IPS DF 4.7 (cell line): ENCODE data around the gene SARDH.

Experiments used
- DNase-seq: peaks from one replicate; pipeline ENCODE4 v3.0.0-alpha.2; 2013; ENCODE audit warnings: low spot score; ENCODE audit errors: extremely low read depth

SARDH gene

GRCh38 chr9:133704711-133705181, 33.4 kb downstream of the SARDH start:
- no peak for DNase-seq

DNA sequence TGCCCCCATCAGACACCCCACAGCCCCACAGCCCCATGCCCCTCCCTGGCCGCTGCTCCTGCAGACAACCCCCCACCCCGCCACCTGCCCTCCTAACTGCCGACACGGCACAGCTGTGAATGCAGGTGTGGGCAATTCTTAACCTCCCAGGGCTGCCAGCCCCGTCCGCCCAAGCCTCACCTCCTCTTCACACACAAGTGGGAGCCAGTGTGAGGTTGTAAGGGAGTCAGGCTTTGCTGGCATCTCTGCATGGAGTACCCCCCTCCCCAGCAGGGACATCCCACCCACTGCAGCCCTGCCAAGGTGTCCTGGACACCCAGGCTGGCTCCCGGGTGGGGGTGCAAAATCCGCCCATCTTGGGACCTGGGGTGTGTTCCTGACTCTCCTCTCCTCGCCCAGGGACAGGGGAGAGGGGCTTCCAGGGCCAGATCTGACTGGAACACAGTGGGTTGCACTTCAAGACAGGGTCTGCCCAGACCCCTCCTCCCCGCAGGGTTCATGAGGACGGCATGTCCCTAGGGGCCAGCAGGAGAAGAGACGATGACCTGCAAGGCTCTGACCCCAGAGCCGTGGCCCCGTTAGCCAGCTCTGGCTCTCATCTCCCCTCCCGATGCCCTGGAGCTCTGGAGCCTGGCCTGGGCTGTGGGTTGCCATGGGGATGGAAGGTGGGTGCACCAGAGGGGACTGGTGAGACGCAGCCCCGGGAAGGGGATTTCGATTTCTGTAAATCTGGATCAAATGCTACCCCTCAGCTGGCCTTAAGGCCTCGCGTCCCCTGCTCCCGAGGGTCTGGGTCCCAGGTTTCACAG, 34.4 kb downstream of the SARDH start:
- no peak for DNase-seq

GRCh38 chr9:133702798-133703590, 35.2 kb downstream of the SARDH start:
- no peak for DNase-seq

DNA sequence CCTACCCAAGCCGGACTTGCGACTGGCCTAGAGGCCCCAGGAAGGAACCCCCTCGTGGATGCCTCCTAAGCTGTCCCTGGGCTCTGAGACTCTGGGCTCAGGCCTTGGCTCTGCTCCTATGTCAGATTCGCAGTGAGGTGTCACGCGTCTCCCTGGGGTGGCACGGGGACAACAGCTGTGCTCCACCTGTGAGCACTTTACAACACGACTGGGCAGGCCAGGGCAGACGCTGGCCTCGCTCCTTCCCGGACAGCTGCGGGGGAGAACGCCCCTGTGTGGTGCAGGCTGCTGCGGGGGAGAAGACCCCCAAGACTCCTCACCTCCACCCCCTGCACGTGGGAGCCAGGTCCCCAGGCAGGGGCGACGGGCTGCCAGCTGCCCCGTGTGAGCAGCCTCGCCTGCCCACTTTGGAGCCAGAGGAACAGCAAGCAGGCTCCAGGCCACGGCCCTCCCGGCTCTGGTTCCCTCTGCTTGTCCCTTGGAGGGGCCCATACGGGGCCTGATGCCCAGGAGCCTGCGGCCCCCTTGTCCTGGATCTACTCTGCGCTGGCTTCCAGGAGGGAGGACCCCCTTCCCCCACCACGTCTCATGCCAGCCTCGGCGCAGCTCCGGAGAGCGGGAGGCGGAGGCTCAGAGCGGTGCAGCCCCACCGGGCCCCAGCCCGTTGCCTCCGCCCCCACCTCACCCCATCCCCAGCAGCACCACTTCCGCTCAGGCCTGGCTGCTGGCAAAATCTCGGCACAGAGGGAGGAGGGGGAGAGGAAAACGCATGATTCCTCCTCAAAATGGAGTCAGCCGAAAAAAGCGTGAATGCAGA, 36.0 kb downstream of the SARDH start:
- DNase-seq, result no peak

- DNase-seq, result no peak
Measured at GRCh38 chr9:133701321-133701980, 36.7 kb downstream of the SARDH start.

DNA sequence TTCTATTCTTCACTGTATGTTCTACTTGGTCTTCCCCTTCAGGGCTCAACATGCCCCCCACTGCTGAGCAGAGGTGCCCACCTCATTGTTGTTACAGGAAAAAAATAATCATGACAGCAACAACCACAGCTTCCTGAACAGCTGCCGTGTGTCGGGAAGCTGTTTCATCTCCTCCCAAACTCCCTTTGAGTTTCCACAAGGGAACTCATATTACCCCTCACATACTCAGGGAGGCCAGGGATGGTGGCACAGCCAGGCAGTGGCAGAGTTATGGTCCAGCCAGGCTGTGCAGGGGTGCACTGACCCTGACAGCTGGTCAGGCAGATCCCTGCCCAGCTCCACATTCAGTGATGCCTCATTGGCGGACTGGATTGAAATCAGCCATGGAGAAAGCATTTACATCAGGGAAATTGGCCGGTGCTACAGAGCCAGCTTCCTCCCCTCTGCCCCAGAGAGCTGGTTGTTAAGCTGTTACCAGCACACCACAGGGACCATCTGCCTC, 37.3 kb downstream of the SARDH start:
- no peak for DNase-seq

DNA sequence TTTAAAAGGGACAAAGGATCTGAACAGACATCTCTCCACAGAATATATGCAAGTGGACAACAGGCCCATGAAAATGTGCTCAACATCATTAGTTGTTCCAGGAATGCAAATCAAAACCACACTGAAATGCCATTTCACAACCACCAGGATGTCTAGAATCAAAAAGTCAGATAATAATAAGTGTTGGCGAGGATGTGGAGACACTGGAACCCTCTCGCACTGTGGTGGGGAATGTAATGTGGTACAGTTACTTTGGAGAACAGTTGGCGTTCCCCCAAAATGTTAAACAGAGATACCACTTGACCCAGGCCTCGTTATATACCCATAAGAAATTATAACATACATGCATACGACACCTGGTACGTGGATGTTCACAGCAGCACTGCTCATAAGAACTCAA, 38.6 kb downstream of the SARDH start:
- no peak for DNase-seq

DNA sequence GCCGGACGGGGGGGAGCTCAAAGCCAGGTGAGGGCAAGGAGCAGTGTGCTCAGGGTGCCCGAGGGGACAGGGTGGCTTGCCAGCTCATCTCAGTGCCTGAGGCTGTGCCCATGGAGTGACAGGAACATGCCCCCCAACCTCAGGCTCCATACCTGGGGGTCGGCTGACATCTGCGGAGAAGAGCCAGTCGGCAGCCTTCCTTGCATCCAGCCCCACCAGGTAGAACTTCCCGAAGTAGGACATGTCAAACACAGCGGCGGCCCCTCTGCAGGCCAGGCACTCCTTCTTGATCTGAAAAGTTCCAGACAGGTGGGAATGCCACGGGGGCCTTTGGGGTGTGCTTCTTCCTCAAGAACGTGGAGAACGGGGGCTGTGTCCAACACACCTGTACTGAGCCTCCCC, 42.1 kb downstream of the SARDH start:
- DNase-seq, result no peak

DNA sequence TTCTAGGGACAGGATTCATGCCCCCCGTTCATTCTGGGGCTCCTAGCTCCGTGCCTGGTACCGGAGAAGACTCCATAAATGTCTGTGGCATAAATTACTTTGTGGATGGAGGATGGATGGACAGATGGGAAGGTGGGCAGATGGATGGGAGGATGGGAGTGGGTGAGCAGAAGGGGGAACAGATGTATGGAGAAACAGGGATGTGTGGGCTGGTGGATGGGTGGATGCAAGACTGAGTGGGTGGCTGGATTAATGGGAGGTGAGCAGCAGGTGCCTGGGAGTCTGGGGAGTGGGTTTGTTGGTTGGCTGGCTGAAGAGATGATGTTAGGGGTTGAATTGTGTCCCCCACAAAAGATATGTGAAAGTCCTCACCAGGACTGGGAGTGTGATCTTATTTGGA, 43.5 kb downstream of the SARDH start:
- DNase-seq, result no peak

DNA sequence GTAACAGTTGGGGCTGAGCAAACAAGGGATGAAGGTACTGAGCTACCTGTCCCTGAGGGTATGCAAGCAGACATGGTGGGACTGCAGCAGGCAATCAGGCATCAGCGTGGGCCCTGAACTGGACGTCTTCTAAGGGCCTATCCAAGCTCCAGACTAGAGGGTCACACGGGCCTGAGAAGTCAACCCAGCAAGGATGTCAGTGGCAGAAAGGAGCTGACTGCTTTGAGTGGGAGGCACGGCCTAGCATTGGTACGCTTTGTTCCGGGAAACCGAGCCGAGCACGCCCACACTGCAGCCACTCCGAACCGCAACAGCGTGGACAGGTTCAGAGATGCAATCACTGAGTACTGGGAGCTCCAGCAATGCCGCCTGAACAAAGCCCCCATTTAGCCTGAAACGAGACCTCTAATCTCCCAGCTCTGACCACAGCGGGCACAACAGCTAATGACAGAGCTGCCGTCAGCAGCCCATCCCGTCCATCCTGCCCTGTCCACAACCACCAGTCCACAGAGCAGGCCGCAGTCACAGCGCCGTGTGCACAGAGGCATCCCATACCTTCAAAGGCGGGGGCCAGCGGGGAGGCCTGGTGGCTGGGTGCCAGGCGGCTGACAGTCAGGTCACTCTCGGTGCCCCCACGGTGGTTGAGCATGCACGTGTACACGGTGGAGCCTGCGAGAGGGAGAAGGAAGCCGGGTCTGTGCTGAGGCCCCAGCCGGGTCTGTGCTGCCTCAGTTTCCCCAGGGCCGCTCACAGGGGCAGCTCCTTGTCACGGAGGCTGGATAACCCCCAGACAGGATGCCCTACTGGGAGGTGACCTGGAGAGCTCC, 44.2 kb downstream of the SARDH start:
- no peak for DNase-seq

- no peak for DNase-seq
Measured at GRCh38 chr9:133693116-133693515, 45.0 kb downstream of the SARDH start.

DNA sequence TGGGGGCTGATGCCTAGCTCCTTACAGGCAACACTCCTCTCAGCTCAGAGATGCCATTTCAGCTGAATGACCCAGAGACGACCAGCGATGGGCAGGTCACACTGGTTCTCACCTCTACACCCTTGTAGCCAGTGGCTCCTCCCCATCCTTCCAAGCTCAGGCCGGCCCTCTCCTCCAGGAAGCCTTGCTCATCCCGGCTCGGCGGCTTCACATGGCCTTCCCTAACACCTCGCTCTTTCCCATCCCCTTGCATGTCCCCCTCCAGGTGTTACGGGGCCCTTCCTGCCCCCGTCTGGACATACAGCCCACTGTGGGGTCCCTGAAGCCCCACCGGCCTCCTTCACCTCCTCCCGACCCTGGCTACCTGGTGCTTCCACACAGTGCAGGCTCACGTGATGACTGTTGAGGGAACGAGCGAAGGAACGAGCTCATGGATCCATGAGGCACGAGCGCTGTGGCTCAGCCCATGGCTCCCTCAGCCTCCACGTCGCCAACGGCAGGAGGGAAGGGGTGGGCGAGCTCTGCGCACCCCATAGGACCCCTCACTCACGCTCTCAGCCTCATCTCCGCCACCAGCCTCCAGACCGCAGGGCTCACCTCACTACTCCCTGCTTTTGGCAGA, 45.7 kb downstream of the SARDH start:
- DNase-seq, result no peak

DNA sequence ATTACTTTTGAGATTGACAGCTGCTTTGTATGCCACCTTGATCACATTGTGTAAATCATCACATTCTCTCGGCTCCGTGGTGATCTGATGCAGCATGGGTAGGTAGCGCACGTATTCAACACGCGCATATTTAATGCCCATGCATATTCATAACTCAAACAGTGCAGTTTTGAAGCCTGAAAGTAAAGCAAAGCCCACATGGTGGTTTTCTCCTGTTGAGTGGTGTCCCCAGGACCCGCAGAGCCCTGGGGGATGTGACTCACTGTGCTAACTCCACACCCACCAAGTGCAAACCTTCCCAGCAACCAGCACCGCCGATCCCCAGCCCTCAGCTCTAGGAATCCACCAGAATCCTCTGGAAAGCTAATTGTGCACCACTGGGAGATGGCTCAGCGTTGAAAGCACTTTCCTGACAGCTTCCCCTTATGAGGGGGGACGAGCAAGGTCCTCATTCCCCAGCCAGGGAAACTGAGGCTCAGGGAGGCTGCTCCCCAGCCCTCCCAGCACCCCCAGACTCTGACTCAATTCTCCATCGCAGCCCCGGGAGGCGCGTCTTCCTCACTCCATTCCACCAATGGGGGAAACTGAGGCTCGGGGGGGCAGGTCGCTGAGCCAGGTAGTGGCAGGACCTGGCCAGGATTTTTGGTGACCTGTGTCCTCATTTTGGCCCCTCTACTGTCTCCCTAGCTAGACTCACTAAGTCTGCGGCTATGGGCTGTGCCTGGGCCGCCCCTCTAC, 46.4 kb downstream of the SARDH start:
- no peak for DNase-seq

DNA sequence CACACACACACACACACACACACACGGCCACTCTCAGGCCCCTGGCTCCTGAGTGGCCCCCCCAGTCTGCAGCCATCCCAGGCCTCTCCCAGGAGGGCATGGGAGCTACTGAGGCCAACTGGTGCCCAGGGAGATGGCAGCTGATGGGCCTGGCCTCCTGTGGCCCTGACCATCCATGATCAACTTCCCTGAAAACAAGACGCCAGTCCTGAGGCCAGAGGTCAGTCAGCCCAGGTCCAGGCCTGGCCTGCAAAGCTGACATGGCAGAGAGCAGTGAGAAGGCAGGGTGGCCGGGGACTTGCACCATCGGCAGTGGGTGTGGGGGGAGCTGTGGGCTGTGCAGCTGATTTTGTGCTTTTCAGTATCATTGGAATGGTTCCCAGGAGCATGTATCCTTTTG, 47.0 kb downstream of the SARDH start:
- no peak for DNase-seq

- DNase-seq, result no peak
Measured at GRCh38 chr9:133690081-133690561, 48.0 kb downstream of the SARDH start.

DNA sequence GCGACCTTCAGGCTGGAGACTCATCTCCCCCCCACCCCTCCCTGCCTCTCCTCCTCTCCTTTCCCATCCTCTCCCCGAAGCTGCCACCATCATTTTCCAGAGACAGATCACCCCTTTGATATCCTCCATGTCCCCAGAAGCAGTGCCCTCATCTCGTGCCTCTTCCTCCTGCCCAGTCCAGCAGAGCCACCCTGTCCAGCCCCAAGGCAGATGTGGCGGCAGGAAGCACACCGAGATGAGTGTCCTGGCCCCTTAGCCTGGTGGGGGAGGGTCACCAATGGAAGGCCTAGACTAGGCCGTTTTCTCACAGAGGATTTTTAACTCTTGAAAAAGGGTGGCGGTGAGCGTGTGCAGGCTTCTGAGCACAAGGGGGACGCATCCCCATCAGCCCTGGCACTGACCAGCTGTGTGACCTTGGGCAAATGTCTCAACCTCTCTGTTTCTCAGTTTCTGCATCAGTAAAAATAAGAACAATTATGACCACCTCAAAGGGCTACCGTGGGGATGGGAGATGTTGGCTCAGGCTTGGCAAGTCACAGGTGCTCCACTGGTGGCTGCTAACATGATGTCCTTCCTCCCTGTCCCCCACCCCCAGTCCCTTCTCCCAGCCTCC, 48.9 kb downstream of the SARDH start:
- no peak for DNase-seq

DNA sequence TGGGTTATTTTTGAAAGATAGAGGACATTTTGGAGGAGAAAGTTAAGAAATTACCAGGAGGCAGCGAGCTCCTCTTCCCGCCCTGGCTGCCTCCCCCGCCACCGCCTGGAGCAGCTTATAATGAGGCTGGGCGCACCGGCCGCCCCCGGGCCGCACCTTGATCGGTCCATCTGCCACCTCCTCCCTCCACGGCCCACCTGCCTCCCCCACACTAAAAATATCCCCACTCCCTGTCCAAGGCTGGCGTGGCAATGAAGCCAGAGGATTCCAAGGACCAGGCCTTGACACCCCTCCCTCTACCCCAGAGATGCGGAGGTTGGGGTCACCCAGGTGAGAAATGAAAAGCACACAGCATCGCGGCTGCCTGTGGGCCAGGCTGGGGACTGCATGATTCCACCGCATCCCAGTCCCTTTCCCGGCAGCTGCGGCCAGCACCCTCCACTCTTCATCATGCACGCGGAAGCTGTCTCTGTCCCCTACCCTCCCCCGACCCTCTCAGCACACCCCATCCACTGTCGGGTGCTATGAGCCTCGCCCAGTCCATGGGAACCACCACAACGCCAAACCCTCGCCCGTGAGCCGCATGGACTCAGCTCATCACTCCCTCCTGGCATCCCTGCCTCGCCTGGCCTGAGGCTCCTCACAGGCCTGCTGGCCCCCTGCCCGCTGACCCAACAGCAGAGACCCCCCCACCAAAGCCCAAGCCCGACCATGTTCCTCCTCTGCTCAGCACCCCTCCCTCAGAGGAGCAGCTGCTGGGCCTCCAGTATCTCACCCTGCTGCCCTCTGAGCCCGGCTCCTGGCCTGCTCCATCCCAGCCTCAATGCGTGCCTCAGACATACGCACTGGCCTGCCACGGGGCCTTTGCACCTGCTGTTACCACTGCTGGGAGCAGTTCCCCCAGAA, 50.0 kb downstream of the SARDH start:
- DNase-seq, result no peak
